NCI-H526 (cell line): ENCODE measurements around the gene CENPP.

ENCODE experiments used
- DNase-seq, 2 experiments: peaks; one replicate each; lab custom pipeline; 2025; lab: John Stamatoyannopoulos, UW

CENPP gene

DNA sequence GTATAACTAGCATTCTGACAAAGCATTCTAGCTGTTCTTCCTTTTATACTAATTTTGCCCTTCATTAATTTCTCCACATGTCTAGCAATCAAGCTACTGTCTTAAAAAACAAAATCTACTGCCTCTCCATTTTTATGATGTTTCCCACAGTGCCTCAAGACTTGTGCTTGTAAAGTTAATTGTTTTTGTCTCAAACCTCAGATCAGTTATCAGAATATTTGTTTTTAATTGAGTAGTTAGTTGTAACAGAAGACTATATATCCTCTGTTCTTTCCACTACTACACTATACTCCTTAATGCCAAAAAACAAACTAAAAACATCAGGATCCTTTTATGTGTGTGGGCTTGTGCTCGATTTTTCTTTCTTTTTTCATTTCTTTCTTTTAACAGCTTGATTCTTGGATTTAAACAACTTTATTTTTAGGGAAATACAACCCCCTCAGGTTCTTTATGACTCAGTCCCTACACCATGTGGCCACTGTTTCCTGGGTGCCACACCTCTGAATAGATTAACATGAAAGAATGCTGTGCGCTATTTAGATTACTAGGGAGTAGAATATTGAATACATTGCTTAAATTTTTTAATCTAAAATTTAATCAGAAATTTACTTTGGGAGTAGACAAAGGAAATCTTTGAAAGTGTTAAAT, 155.4 kb downstream of the CENPP start:
- no peak for DNase-seq

DNA sequence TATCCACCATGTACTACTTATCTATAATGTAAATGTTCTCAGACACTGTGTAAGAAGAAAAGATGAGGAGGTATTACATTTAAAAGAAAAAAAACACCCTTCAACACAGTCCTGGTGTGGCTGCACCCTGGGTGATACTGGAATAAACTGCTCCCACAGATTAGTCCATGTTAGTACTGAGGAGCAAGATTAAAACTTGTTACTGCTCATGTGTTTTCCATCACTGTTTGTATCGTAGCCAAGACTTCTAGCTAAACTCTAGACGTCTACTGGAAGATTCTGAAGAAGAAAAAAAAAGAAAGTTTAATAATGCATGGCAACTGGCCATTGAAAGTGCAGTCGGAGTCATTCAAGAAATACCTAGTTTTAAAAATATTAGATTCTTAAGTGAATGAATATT, 156.6 kb downstream of the CENPP start, which contains the start of gene ASPN:
Gene ASPN (minus strand): TSS at position 178 of the 400 bp plus-strand sequence.
- no peak for DNase-seq

DNA sequence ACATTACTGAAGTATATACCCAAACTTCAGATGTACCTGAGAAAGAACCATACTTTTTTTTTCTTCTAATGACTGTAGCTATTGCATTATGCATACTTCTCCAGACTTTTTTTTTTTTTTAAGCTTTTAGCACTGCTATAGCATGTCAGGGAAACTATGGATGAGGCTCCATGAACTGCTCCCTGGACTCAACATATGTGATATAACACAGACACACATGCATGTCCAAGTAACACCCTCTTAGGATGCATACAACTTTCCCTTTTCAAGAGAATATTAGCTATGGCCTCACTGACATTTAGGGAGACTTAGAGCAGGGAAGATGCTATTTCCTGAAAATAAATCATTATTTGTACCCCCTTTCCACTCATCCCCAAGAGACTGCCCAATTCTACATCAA, 157.1 kb downstream of the CENPP start:
- no peak for DNase-seq

DNA sequence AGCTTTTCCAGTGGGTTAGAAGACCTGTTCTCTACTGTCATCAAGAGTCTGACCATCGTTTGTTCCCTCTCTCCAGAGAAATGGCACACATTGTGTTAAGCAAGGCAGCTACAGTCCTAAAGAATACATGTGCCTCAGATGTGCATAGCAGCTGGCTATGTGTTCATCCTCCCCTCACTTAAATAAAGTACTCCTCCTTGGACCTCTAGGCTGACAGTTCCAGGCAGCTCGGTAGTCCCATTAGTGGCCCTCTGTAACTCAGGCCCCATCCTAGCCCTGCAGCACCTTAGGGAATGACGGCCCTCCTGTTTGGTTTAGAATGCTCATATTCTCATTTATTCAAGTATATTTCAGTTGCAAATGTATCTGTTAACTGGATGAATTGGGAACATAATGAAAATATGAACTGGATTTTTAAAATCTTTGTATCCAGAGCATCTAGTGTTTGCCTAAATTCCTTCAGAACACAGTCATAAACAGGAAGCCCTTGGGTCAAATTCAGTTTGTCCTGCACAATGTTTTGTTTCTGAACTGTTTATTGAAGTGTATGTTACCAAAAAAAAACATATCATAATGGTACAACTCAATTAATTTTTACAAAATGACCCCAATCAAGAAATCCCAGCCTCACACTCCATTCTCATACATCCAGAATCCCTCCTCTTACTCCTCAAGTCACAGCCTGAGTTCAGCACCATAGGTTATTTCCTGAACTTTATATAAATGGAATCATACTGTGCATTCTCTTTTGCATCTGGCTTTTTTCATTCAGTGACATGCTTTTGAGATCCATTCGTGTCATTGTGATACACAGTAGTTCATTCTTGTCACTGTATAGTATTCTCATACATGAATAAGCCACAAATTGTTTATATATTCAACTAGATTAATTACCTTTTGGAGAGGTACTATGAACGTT, 158.1 kb downstream of the CENPP start:
- no peak for DNase-seq

DNA sequence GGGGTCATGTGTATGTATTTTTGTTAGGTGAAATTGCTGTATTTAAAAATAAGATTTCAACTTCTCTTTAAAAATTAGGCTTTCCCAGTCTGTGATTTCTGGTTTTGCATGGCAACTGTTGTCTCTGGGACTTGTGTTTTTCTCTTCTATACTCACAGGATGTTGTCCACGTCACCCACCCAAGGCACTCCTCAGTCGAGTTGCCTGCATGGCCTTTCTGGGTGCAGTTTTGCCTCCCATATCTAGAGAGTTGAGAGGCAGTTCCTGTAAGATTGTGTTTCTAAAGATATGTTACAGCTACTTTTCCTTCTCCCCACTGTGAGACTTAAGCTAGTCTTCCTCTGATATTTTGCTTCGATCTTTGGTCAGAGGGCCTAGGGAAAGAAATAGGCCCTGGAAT, 158.8 kb downstream of the CENPP start:
- no peak for DNase-seq

DNA sequence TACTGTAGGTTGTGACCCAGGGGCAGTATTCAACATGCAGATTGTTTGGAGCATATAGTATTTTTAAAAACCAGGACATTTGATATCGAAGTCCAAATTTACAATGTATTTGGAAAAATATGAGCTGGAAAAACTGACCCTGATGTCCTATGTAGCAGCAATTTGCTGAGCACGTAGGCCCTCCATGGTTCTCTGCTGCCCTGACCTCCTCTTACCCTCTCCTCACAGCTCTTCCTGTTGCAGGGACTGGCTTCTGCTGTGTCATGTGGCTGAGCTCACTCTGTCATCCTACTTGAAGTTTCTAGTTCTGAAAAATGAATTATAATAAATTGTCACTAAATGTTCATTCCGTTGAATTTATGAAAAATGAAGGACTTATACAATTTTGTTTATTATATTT, 160.6 kb downstream of the CENPP start:
- DNase-seq = no peak

DNA sequence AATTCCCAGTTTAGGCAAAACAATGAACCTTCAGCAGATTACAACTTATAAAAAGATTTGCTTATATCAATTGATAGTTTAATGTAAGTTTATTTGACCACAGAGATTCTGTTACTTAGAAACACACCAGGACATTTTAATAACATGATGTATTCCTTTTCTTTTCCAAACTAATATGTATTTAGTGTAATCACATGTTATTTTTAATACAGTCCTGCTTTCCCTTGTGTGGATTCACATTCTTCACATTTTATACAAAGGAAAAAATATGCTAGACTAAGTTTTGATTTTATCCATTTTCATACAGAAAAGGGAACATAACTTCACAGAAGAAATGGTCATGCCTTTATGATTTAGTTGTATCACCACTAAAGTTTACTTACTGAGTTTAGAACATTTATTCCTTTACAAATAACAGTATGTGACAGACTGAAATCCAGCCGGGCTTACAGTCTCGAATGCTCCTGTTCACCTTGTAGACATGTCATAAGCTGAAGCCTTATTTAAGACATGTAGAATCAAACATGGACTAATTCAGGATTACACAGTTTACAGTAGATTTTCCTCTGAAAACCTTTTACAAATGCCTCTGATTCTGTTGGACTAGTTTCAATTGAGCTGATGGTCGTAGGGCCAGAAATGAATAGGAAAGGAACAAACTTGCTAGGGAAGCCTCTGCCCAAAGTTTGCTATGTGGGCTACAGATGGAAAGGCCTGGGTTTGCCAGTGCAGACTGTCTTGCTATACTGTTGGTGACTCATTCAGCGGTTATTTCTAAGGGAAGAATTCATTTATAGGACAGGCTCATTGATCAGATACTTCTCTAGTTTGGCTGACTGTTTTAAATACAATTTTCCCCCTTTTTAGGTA, 163.2 kb downstream of the CENPP start:
- no peak for DNase-seq

DNA sequence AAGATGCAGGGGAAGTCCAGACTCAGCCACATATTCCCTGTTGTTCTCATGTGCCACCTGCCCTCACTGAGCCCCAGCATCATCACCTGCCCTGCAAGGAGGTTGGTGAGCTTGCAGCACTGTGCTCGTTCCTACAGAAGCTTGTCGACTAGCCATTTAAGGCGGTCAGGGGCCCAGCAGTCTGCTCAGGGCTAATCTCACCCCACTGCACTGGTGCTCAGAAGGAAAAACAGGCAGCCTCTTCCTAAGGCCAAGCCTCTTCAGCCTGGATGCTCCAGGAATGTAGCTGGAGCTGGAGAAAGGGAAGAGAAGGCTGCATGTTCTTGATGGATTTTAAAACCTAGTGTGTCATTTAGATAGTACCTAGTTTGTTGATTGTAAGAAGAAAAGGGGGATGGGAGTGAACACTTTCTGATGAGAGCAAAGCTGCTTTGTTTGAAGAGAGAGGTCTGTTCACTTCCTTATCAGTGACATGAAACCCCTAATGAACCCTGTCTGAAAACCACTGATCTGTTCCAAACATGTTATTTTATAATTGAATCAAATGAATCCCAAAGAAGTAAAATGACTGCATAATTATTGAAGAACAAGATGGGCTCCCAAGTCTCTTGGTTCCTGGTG, 167.1 kb downstream of the CENPP start:
- DNase-seq = no peak

DNA sequence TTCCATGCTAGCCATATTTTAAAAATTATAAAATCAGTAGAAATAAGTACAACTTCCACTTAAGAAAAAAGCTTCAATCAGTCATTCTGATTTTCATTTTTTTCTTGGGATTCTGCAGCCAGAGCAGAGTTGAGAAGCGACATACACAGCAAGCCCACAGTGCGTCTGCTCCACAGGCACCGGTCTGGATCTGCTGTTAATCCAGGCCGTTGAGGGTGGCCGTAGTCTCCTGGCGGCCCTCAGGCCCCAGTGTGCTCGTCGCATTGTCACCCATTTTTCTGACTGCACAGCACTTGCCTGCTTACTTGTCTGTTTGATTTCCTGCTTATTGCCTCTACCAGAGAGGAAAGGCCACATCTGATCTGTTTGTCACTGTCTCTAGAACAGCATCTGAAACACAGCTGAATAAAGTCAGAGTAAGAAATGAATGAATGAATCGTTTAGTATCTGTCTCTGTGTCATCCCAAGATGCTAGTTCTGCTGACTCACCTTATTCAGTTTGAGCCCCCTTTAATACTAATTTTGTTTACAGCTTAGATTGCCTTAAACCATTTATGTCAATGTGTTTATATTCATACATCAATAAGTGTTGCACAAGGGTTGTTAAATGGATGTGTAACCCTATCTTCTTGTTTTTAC, 168.1 kb downstream of the CENPP start:
- DNase-seq = no peak

DNA sequence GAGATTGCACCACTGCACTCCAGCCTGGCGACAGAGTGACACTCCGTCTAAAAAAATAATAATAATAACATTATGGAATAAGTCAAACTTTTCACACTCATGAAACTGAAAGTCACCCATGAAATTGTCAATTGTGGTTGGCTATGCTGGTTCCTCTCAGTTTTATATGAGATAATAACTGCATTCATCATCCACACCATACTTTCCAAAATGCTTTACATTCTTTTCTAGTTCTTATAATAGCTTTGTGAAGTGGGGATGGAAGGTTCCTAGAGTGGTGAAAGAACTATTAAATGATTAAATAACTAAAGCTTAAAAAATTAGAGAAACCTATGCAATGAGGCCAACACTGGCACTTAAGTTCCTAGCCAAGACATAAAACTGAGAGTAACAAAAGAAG, 169.1 kb downstream of the CENPP start:
- DNase-seq = no peak

DNA sequence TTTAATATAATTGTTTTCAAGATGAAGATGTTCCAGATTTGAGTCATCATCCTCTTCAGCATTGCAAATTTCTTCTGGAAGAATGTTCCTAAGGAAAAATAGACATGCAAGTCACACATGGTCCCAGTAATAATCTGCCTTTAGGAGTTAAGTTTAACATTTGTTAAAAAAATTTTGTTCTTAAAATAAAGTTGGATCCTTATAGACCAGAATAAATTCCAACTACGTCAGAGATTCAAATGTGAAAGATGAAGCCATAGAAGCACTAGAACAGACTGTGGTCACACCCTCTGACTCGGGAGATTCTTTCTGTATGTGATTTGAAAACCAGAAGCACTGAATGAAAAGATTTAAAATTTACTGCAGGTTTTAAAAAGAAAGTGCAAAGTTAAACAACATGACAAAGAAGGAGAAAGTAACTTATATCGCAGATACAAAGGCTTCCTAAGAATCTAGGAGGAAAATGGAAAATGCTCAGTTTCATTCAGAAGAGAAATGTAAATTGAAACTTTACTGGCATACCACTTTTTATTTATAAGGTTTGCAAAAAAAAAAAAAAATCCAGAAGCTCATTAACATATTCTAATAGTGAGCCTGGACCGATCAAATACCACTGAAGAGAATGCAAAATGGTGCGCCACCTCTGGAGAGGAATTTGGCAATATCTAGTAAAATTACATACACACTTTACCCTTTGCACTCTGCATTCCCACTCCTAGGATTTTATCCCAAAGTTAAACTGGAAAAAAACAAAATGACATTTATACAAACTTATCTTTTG, 170.8 kb downstream of the CENPP start:
- no peak for DNase-seq

DNA sequence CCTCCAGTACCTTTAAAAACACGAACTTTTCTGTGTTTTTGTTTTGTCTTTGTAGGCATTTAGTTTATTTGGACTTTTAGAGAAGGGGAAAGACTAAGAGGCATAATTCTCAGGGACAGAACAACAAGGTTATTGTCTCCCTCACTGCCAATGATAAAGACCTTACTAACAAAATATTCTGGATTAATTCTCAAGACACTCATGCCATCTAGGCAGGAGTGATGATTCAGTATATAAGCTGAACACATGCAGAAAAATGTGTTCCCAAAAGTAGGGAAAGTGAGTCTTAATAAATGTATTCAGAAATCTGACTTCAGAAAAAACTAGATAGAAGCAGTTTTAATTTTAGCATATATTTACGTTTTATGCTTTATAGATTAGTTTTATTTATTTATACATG, 173.9 kb downstream of the CENPP start:
- no peak for DNase-seq

DNA sequence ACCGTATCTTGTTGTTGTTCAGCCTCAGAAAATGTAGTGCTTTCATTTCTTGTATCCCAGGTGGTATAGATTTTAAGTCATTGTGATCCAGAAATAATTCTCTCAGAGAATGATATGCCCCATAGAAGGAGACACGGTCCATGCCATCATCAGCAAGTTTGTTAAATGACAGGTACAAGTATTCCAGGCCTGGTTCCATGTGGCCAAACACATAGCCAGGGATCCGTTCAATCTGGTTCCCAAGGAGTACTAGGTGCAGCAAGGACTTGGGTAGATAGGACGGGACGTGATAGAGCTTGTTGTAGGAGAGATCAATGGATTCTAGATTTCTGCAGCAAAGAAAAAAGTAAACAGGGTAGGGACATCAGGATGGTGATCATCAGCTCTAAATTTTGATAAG, 175.0 kb downstream of the CENPP start:
- no peak for DNase-seq

DNA sequence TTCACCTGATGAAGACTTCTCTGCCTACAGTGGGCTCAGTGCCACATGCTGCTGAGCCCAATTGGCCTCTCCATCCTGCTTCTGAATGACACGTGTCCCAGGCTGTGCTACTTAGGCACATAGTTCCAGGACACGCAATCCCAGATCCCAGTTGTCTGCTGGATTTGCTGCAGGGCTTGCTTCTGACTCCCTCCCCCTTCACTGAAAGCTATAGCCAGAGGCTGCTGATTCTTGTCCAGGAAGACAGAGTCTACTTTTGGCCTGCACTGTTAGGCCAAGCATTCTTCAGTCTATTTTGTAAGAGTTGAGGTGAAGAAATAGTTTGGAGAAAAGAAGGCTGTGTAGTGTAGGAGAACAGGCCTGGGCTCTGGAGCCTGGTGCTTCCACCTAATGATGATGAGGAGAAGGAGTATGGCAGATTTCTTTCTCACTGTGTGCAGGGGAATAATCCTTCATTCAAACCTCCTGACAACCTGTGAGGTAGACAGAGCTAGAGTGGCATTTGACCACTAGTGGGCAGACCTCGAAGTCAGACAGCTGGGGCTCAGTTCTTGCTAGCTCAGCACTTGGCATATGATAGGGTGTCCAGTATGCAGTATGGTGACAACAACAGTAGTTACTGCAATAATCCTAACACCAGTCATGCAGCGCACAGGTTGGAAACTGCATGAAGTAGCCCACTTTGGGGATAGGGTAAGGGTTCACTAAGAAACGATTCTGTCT, 176.1 kb downstream of the CENPP start:
- peak in 1 of 2 experiments; percentile 29 for DNase-seq

DNA sequence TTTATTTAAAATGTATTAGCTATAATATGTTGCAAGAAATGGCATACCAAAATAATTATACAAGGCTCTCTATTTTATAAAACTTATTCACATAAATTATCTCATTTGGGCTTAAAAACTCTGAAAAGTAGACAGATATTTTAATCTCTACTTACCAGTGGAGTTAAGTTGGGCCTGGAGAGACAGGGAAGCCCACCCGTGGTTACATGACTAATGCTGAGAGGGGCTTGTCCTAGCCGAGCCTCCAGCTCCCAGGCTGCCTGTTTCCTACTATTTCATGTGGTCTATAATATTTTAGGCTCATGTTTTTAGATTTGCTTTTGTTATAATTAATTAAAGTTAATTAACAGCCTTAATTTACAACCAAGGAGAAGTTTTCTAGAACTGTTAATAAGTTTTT, 177.4 kb downstream of the CENPP start:
- DNase-seq = no peak

DNA sequence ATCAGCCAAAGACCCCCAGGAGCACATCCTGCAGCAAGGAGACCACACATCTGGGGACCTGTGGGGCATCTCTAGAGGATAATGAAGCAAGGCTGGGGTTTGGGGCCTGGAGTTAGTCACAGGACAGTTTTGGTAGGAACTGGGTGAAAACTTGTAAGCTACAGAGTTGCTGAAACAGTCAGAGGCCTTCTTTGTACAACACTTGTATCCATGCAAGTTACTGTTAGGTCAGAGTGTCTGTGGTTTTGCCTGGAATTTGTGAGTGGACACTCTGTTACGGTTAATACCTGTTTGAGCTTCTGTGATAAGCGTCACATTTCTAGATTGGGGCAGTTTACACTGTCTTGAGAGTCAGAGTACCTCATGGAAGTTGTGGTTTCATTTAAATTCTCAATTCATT, 179.1 kb downstream of the CENPP start:
- DNase-seq = no peak

DNA sequence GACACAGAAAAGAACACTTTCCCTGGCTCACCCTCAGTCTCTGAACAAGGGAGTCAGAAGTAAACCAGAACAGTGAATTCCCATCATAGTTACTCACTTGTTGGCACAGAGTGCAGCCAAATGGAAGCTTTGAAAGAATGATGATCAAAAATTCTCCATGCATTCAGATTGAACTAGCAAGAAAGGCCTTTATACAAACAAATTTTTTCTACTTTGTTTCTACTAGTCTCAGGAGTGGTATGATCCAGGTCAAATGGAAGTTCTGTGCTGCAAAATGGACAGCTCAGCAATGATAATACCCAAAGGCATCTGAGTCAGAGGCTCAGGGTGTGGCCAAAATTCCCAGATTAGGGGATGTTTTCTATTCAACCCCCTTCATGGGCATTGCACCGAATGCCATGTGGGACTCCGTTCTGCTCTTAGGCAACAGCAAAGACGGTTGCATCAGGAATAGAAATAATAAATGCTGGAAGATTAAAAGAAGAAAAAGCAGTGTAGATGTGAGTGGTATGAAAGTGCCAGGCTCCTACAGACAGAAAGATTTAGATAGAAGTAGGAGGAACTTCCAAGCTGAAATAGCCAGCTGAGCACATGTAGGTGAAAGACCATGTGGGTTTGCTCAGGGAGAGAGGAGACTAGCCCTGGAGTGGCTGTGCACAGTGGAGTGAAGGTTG, 180.6 kb downstream of the CENPP start:
- DNase-seq = no peak

DNA sequence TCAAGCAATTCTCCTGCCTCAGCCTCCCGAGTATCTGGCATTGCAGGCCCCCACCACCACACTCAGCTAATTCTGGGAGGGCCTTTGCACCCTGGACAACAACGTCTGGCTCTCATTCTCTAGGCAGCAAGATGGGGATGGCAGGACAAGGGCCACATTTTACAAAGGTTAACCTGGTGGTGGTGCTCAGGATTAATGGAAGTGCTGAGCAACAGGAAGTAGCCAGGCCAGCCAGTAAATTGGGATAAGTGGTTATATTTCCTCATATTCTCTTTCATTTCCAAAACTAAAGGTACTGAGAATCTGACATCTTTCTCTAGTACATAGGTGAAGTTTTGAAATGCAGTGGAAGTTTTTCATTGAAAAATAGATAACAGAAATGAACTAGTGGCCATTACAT, 181.3 kb downstream of the CENPP start:
- DNase-seq = no peak

DNA sequence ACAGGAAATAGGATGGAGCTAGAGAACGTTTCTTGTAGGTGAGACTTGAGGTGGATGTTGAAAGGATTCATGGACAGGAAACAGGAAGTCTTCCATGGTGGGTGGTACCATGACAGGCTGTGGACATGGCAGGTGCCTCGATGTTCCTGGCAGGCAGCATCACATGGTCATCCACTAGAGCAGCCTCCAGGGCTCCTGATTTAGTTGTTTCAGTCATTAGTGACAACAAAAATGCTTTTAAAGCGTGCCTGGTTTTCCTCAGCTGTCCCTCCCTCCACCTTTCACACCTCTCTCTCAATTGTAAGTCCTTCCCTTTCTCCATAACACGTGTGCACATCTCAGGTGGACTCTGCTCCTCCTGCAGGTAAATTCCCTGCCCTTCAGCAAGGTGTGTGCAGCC, 181.7 kb downstream of the CENPP start:
- no peak for DNase-seq
